EH (cell line): ENCODE results near the gene FZR1.
A peak's percentile ranks its signal among the peaks of the same experiment; 100 is the strongest.

Source experiments
- DNase-seq: peaks from one replicate; pipeline ENCODE4 v3.0.0-alpha.2; 2015; ENCODE audit warnings: low read depth

The FZR1 gene

DNA sequence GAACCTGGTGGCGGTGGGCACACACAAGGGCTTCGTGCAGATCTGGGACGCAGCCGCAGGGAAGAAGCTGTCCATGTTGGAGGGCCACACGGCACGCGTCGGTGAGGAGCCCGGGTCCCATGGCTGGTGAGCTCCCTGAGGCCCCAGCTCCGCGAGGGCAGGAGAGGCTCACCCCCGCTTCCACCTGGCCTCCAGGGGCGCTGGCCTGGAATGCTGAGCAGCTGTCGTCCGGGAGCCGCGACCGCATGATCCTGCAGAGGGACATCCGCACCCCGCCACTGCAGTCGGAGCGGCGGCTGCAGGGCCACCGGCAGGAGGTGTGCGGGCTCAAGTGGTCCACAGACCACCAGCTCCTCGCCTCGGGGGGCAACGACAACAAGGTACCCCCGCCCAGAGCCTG is 25.6 kb downstream of the FZR1 start:
- DNase-seq = no peak

DNA sequence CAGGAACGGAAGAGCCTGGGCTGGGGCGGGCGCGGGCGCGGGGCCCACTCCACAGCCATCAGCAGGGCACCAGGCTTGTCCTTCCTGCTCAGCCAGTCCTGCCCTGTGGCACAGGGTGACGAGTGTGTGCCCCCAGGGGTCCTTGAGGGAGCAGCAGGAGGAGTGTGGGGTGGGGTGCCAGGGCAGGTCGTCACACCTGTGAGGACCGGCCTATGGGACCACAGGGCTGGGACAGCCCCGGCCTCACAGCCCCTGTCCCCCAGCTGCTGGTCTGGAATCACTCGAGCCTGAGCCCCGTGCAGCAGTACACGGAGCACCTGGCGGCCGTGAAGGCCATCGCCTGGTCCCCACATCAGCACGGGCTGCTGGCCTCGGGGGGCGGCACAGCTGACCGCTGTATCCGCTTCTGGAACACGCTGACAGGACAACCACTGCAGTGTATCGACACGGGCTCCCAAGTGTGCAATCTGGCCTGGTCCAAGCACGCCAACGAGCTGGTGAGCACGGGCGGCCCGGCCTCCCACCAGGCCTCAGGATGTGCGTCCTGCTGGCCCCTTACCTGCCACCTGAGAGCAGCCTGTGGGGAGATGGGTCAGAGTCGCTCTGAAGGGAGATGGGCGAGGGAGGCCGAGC is 26.2 kb downstream of the FZR1 start:
- DNase-seq = no peak

DNA sequence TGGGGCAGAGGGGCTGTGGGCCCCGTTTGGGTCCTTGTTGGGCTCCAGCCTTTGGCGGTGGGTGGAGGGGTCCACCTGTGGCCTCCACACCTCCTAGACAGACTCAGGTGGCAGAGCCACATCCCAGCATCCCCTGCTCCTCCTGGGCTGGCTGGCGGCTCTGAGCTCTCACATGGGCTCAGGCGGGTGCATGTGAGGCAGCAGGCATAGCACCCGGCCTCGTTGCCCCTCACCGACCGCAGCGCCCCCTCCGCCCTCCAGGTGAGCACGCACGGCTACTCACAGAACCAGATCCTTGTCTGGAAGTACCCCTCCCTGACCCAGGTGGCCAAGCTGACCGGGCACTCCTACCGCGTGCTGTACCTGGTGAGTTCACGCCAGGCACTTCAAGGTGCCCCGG is 26.9 kb downstream of the FZR1 start:
- DNase-seq = no peak

- no peak for DNase-seq
Measured at GRCh38 chr19:3533563-3534216, 27.6 kb downstream of the FZR1 start.

- DNase-seq = no peak
Measured at GRCh38 chr19:3534375-3535234, 28.5 kb downstream of the FZR1 start.

- DNase-seq = no peak
Measured at GRCh38 chr19:3535235-3535535, 29.1 kb downstream of the FZR1 start.

DNA sequence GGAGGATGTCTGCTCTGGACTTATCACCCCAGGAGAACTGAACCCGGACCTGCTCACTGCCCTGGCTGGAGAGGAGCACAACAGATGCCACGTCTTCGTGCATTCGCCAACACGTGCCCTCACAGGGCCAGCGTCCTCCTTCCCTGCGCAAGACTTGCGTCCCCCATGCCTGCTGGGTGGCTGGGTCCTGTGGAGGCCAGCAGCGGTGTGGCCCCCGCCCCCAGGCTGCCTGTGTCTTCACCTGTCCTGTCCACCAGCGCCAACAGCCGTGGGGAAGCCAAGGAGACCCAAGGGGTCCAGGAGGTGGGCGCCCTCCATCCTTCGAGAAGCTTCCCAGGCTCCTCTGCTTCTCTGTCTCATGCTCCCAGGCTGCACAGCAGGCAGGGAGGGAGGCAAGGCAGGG is 29.5 kb downstream of the FZR1 start:
- no peak for DNase-seq

GRCh38 chr19:3535981-3536380 is 29.9 kb downstream of the FZR1 start:
- DNase-seq = no peak

GRCh38 chr19:3536429-3537100 is 30.5 kb downstream of the FZR1 start:
- no peak for DNase-seq

DNA sequence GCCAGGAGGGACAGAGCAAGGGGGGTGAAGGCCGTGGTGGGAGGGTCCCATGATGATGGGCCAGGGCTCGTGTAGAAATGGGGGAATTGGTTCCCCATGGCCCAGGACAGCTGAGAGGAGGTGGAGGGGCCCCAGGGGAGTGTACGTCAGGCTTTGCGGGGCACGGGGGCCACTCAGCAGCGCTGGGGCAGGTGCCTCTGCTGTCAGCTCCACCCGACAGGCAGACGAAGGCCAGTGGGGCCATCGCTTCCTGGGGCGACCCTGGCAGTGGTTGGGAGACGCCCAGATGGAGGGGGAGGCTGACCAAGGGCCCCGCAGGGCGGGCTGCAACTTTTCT is 31.0 kb downstream of the FZR1 start:
- DNase-seq = no peak

DNA sequence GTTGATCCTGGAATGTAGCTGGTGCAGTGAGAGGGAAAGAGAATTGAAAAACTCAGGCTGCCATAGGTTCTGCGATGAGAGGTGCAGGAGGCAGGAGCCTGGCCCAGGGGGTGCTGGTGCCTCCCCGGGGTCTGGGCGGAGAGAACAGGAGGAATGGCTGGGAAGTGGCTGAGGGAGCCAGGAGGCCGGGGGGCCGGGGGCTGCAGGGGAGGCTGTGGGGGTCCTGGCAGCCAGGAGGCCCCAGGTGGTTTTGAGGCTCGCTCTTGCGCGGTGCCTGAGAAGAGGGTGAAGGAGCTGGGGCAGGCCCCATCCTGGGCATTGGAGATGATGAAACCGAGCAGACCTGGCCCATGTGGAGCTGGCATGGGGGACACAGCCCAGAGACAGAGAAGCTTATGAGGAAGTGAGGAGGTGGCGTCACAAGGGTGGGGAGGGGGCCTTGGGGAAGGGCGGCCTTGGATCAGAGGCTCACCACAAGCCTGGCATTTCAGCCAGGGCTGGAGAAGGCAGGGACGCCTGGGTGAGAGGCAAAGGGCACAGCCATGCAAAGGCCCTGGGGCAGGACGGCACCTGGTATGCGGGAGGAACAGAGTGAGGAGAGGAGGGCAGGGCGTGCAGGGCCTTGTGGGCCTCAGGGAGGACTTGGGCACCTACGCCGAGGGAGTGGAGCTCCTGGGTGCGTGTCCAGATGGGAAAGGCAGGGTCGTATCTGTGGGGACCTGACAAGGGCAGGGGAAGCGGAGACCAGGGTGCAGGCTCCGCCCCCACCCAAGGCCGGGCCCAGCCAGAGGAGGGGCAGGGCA is 31.5 kb downstream of the FZR1 start:
- DNase-seq = no peak

DNA sequence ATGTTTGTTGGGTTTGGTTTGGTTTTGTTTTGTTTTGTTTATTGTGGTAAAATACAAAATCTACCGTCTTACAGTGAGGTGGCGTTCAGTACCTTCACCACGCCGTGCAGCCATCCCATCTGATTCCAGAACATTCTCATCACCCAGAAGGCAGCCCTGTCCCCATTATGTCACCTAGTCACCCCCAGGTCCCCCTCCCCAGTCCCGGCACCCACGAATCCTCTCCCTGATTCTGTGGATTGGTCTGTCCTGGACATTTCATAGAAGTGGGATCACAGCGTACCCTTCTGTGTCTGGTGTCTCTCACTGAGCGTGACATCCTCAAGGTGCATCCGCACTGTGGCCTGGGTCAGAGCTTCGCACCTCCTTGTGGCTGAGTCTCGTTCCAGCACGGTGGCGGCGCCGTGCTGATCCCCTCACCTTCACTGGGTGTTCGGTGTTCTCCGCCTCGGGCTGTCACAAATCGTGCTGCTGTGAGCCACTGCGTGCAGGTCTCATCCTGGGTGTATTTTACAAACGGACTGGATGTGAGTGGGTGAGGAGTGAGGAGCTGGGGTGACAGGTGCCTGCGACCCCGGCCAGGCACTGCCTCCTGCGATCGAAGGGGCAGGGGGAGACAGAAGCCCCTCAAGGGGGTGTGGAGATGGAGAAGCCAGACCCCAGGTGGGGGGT is 32.3 kb downstream of the FZR1 start:
- no peak for DNase-seq

DNA sequence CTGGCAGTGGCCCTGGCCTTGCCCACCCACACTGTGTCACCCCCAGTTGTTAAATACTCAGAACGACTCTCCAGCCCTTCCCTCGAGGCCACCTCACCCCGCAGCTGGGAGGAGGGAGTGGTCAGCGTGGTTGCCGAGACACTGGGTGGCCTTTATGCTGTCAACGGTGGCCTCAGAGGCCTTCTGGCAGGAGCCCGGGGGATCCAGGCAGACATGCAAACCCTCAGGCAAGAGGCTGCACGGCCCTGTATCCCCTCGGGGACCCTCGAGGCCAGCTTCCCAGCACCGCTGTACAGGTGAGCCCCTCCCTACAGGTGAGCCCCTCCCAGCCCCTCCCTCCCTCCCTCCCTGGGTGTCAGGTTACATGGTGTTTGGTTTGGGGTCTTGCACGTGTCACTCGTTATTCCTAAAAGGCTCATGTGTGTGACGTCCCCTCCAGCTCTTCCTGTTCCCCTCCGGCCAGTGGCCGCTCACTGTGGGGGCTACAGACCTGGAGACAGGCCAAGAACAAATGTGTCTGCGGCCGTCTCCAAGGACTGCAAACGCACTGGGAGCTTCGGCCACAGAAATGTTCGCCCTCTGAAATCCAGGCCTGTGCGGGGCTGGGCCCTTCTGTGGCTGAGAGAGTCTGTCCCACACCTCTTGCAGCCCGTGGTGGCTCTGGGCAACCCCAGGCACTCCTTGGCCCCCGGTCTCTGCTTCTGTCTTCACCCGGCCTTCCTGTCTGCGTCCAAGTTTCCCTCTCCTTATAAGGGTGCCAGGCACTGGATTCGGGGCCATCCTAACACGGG is 33.0 kb downstream of the FZR1 start, which contains the start of gene TEKTIP1:
TSS of gene TEKTIP1 (plus strand) at position 210 of the 791 bp plus-strand sequence. CDS start at position 214, 4 bp downstream.
- DNase-seq = no peak

GRCh38 chr19:3539756-3540118 is 33.6 kb downstream of the FZR1 start:
- no peak for DNase-seq

- DNase-seq = no peak
Measured at GRCh38 chr19:3543150-3544057, 37.3 kb downstream of the FZR1 start.

- no peak for DNase-seq
Measured at GRCh38 chr19:3544058-3544376, 37.9 kb downstream of the FZR1 start.

GRCh38 chr19:3544742-3545668 is 38.9 kb downstream of the FZR1 start:
- DNase-seq = peak; percentile 59

- no peak for DNase-seq
Measured at GRCh38 chr19:3545669-3546034, 39.5 kb downstream of the FZR1 start.

DNA sequence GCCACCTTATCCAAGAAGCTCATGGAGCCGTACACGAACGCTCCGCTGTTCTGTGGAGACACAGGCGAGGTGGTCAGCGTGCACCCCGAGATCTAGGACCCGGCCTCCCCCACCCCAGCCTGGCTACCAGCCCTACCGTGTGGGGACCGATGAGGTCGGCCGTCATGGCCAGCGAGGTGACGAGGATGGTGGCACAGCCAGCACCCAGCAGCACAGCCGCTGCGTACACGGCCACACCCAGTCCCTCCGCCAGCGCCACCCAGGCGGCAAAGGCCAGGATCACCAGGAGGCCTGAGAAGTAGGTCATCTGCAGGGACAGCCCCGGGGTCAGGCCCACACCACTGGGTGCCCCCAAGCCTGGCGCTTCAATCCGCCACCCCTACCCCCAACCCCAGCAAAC is 40.0 kb downstream of the FZR1 start:
- DNase-seq = no peak
